OCI-LY3 (cell line): ENCODE results near the gene CLTCL1.

Experiments used
- EZH2phosphoT487 ChIP-seq: fragments of 200-600 bp; shearing (Covaris generic); IDR thresholded peaks from 2 replicates; pipeline ENCODE4 v1.6.1; 2018; ENCODE audit warnings: antibody characterized with exemption, mixed run types, low read depth
- TF ChIP-seq, protein P1 (sequence below): fragments of 200-600, 300-600 bp; sonication (generic); IDR thresholded peaks from 2 replicates; pipeline ENCODE4 v1.5.1; 2014; ENCODE audit warnings: antibody characterized with exemption, low read length, low read depth

DNA sequence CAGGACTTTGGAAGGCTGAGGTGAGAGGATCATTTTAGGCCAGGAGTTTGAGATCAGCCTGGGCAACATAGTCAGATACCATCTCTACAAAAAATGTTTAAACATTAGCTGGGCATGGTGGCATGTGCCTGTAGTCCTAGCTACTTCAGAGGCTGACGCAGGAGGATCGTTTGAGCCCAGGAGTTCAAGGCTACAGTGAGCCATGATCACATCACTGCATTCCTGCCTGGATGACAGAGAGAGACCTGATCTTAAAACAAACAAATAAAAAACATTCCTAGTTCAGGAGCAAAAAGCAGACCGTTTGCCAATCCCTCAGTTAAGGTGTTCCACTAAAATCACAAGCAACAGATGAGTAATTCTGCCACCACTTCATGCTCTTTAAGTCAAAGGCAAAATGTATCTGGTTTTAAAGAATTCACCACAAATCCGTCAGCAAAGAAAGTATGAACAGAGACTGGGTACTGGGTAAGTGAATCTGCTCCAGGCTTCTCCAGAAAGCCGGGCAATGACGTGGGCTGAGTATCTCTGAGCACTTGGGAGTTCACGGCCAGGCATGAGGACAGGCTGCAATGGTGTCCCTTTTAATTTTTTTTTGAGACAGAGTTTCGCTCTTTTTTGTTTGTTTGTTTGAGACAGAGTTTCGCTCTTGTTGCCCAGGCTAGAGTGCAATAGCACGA, 19.5 kb downstream of the CLTCL1 start:
- TF ChIP-seq, protein P1, sequence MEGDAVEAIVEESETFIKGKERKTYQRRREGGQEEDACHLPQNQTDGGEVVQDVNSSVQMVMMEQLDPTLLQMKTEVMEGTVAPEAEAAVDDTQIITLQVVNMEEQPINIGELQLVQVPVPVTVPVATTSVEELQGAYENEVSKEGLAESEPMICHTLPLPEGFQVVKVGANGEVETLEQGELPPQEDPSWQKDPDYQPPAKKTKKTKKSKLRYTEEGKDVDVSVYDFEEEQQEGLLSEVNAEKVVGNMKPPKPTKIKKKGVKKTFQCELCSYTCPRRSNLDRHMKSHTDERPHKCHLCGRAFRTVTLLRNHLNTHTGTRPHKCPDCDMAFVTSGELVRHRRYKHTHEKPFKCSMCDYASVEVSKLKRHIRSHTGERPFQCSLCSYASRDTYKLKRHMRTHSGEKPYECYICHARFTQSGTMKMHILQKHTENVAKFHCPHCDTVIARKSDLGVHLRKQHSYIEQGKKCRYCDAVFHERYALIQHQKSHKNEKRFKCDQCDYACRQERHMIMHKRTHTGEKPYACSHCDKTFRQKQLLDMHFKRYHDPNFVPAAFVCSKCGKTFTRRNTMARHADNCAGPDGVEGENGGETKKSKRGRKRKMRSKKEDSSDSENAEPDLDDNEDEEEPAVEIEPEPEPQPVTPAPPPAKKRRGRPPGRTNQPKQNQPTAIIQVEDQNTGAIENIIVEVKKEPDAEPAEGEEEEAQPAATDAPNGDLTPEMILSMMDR = no peak
- no peak for TF ChIP-seq EZH2phosphoT487
